ENCODE measurements around the gene NRAP.

The NRAP gene

GRCh38 chr10:113647812-113648211, 16.0 kb downstream of the NRAP start:
- Histone ChIP-seq H3K4me1 (ENCODE audit: control insufficient read depth, insufficient read depth, low read length) (no peaks in the 10 kb centered on the region), H3K36me3 (ENCODE audit: control insufficient read depth, insufficient read depth, low read length) (no peaks in the 10 kb centered on the region), H3K27ac (ENCODE audit: low read depth, low read length) (no peak overlapping the region), H3K27me3 (ENCODE audit: control insufficient read depth, insufficient read depth, low read length) (no peaks in the 10 kb centered on the region), H3K9ac (ENCODE audit: low read length) (no peak overlapping the region), H3K4me3 (ENCODE audit: low read length) (no peak overlapping the region)

- Histone ChIP-seq H3K4me1 (ENCODE audit: control insufficient read depth, insufficient read depth, low read length) (no peaks in the 10 kb centered on the region), H3K4me3 (ENCODE audit: low read length) (no peak overlapping the region), H3K36me3 (ENCODE audit: control insufficient read depth, insufficient read depth, low read length) (no peaks in the 10 kb centered on the region), H3K9ac (ENCODE audit: low read length) (no peak overlapping the region), H3K27me3 (ENCODE audit: control insufficient read depth, insufficient read depth, low read length) (no peaks in the 10 kb centered on the region), H3K27ac (ENCODE audit: low read depth, low read length) (no peak overlapping the region)
Observed at GRCh38 chr10:113646336-113647201, 17.3 kb downstream of the NRAP start.

GRCh38 chr10:113644185-113645120, 19.4 kb downstream of the NRAP start:
- Histone ChIP-seq H3K4me1 (ENCODE audit: control insufficient read depth, insufficient read depth, low read length) (no peaks in the 10 kb centered on the region), H3K27ac (ENCODE audit: low read depth, low read length) (no peak overlapping the region), H3K9ac (ENCODE audit: low read length) (no peak overlapping the region), H3K4me3 (ENCODE audit: low read length) (no peak overlapping the region), H3K36me3 (ENCODE audit: control insufficient read depth, insufficient read depth, low read length) (no peaks in the 10 kb centered on the region), H3K27me3 (ENCODE audit: control insufficient read depth, insufficient read depth, low read length) (no peaks in the 10 kb centered on the region)

GRCh38 chr10:113643183-113643582, 20.7 kb downstream of the NRAP start:
- no peaks in the 10 kb centered on the region for H3K36me3 ChIP-seq (ENCODE audit: control insufficient read depth, insufficient read depth, low read length)
- H3K4me1 ChIP-seq (ENCODE audit: control insufficient read depth, insufficient read depth, low read length): no peaks in the 10 kb centered on the region

GRCh38 chr10:113641702-113642101, 22.1 kb downstream of the NRAP start:
- Histone ChIP-seq H3K9ac (ENCODE audit: low read length) (no peak overlapping the region), H3K27ac (ENCODE audit: low read depth, low read length) (no peak overlapping the region), H3K36me3 (ENCODE audit: control insufficient read depth, insufficient read depth, low read length) (no peaks in the 10 kb centered on the region), H3K4me1 (ENCODE audit: control insufficient read depth, insufficient read depth, low read length) (no peaks in the 10 kb centered on the region), H3K4me3 (ENCODE audit: low read length) (no peak overlapping the region), H3K27me3 (ENCODE audit: control insufficient read depth, insufficient read depth, low read length) (no peaks in the 10 kb centered on the region)

More at GRCh38 chr10:113643183-113643582, 20.7 kb downstream of the NRAP start:
- H3K9ac ChIP-seq (ENCODE audit: low read length): no peak overlapping the region
- no peaks in the 10 kb centered on the region for H3K27me3 ChIP-seq (ENCODE audit: control insufficient read depth, insufficient read depth, low read length)
- H3K27ac ChIP-seq (ENCODE audit: low read depth, low read length): no peak overlapping the region
- no peak overlapping the region for H3K4me3 ChIP-seq (ENCODE audit: low read length)

GRCh38 chr10:113639966-113640365, 23.9 kb downstream of the NRAP start:
- no peaks in the 10 kb centered on the region for H3K27me3 ChIP-seq (ENCODE audit: control insufficient read depth, insufficient read depth, low read length)
- no peaks in the 10 kb centered on the region for H3K4me1 ChIP-seq (ENCODE audit: control insufficient read depth, insufficient read depth, low read length)
- H3K27ac ChIP-seq (ENCODE audit: low read depth, low read length): no peak overlapping the region
- no peak overlapping the region for H3K4me3 ChIP-seq (ENCODE audit: low read length)
- H3K9ac ChIP-seq (ENCODE audit: low read length): no peak overlapping the region
- no peaks in the 10 kb centered on the region for H3K36me3 ChIP-seq (ENCODE audit: control insufficient read depth, insufficient read depth, low read length)

- H3K27ac ChIP-seq (ENCODE audit: low read depth, low read length): no peak overlapping the region
- H3K27me3 ChIP-seq (ENCODE audit: control insufficient read depth, insufficient read depth, low read length): no peaks in the 10 kb centered on the region
- H3K4me1 ChIP-seq (ENCODE audit: control insufficient read depth, insufficient read depth, low read length): peaks cover 2% of the 10 kb centered on the region
- H3K36me3 ChIP-seq (ENCODE audit: control insufficient read depth, insufficient read depth, low read length): no peaks in the 10 kb centered on the region
- no peak overlapping the region for H3K4me3 ChIP-seq (ENCODE audit: low read length)
- no peak overlapping the region for H3K9ac ChIP-seq (ENCODE audit: low read length)
Observed at GRCh38 chr10:113631684-113632367, 32.0 kb downstream of the NRAP start.

- H3K27ac ChIP-seq (ENCODE audit: low read depth, low read length): no peak overlapping the region
- no peak overlapping the region for H3K4me3 ChIP-seq (ENCODE audit: low read length)
- H3K36me3 ChIP-seq (ENCODE audit: control insufficient read depth, insufficient read depth, low read length): no peaks in the 10 kb centered on the region
- no peaks in the 10 kb centered on the region for H3K27me3 ChIP-seq (ENCODE audit: control insufficient read depth, insufficient read depth, low read length)
- peaks cover 2% of the 10 kb centered on the region for H3K4me1 ChIP-seq (ENCODE audit: control insufficient read depth, insufficient read depth, low read length)
- no peak overlapping the region for H3K9ac ChIP-seq (ENCODE audit: low read length)
Observed at GRCh38 chr10:113630929-113631533, 32.8 kb downstream of the NRAP start.

- Histone ChIP-seq H3K4me3 (ENCODE audit: low read length) (no peak overlapping the region), H3K27me3 (ENCODE audit: control insufficient read depth, insufficient read depth, low read length) (no peaks in the 10 kb centered on the region), H3K27ac (ENCODE audit: low read depth, low read length) (no peak overlapping the region), H3K9ac (ENCODE audit: low read length) (no peak overlapping the region), H3K4me1 (ENCODE audit: control insufficient read depth, insufficient read depth, low read length) (peaks cover 2% of the 10 kb centered on the region), H3K36me3 (ENCODE audit: control insufficient read depth, insufficient read depth, low read length) (no peaks in the 10 kb centered on the region)
Observed at GRCh38 chr10:113628607-113629153, 35.2 kb downstream of the NRAP start.

GRCh38 chr10:113627836-113628235, 36.0 kb downstream of the NRAP start:
- Histone ChIP-seq H3K4me1 (ENCODE audit: control insufficient read depth, insufficient read depth, low read length) (peaks cover 2% of the 10 kb centered on the region), H3K36me3 (ENCODE audit: control insufficient read depth, insufficient read depth, low read length) (no peaks in the 10 kb centered on the region), H3K9ac (ENCODE audit: low read length) (no peak overlapping the region), H3K27ac (ENCODE audit: low read depth, low read length) (no peak overlapping the region), H3K4me3 (ENCODE audit: low read length) (no peak overlapping the region), H3K27me3 (ENCODE audit: control insufficient read depth, insufficient read depth, low read length) (no peaks in the 10 kb centered on the region)

- Histone ChIP-seq H3K27ac (ENCODE audit: low read depth, low read length) (no peak overlapping the region), H3K36me3 (ENCODE audit: control insufficient read depth, insufficient read depth, low read length) (no peaks in the 10 kb centered on the region), H3K4me1 (ENCODE audit: control insufficient read depth, insufficient read depth, low read length) (peaks cover 2% of the 10 kb centered on the region)
Observed at GRCh38 chr10:113626809-113627355, 37.0 kb downstream of the NRAP start.

More at GRCh38 chr10:113626809-113627355, 37.0 kb downstream of the NRAP start:
- H3K9ac ChIP-seq (ENCODE audit: low read length): no peak overlapping the region
- H3K4me3 ChIP-seq (ENCODE audit: low read length): no peak overlapping the region
- H3K27me3 ChIP-seq (ENCODE audit: control insufficient read depth, insufficient read depth, low read length): no peaks in the 10 kb centered on the region
